IMR-90 (cell line): ENCODE data around the gene ABHD2. TPM values are rescaled to one million over a fixed set of nuclear protein-coding genes. Genes with fewer than 3 reads are reported as not detected.

Experiments
- ATAC-seq: fragments of 200-7000 bp; cut with Tn5 transposase; 2 replicates; pipeline ENCODE4 v1.9.1; 2020; ENCODE audit warnings: low read depth, mild to moderate bottlenecking, moderate library complexity
- BruUV-seq: library from RNA; stranded (reverse); fragments of 400-500 nt; replicated peaks from 2 replicates; lab custom pipeline; 2021; lab: Mats Ljungman, UMichigan
- CTCF ChIA-PET: fragments of 300-600 bp; formaldehyde crosslinking; extraction: SDS; loops from one replicate; lab custom pipeline; 2021; ENCODE audit warnings: antibody characterized with exemption; lab: Yijun Ruan, JAX
- POLR2A ChIA-PET: fragments of 300-600 bp; sonication (Branson Sonifier 250); formaldehyde crosslinking; loops from one replicate; lab custom pipeline; 2022; ENCODE audit warnings: antibody characterized with exemption; ENCODE audit not compliant: unreplicated experiment; lab: Charles Lee
- DNase-seq: peaks from one replicate; pipeline ENCODE4 v3.0.0; 2013
- H2AFZ ChIP-seq: replicated peaks from 2 replicates; pipeline ENCODE3; 2013; ENCODE audit warnings: low read length, mild to moderate bottlenecking; ENCODE audit not compliant: poor library complexity
- H2AK5ac ChIP-seq: 2 replicates; pipeline ENCODE4 v1.6.1; 2013; ENCODE audit warnings: low read depth, low read length, inconsistent platforms
- H2AK9ac ChIP-seq: replicated peaks from 2 replicates; pipeline ENCODE3; 2013; ENCODE audit warnings: mild to moderate bottlenecking, low read depth, low read length, moderate library complexity; ENCODE audit not compliant: poor library complexity
- H2BK120ac ChIP-seq: 2 replicates; pipeline ENCODE4 v1.6.1; 2013; ENCODE audit warnings: low read depth, low read length, inconsistent platforms
- H2BK15ac ChIP-seq: 3 replicates; pipeline ENCODE4 v1.6.1; 2013; ENCODE audit warnings: low read depth, low read length, inconsistent platforms
- H2BK20ac ChIP-seq: 2 replicates; pipeline ENCODE4 v1.6.1; 2013; ENCODE audit warnings: low read depth, mild to moderate bottlenecking, inconsistent platforms, low read length, moderate library complexity
- H2BK5ac ChIP-seq: 2 replicates; pipeline ENCODE4 v1.6.1; 2013; ENCODE audit warnings: mild to moderate bottlenecking, low read depth, low read length, inconsistent platforms; ENCODE audit not compliant: poor library complexity, severe bottlenecking
- H3K14ac ChIP-seq: replicated peaks from 2 replicates; pipeline ENCODE4 v1.6.1; 2013; ENCODE audit warnings: low read depth, low read length, inconsistent platforms
- H3K18ac ChIP-seq: 2 replicates; pipeline ENCODE4 v1.6.1; 2013; ENCODE audit warnings: low read depth, low read length, control low read depth
- H3K23ac ChIP-seq: 2 replicates; pipeline ENCODE4 v1.6.1; 2013; ENCODE audit warnings: low read depth, low read length, inconsistent platforms
- H3K27ac ChIP-seq: 2 replicates; pipeline ENCODE4 v1.5.1; 2013; ENCODE audit warnings: mild to moderate bottlenecking, control low read depth, low read length; ENCODE audit not compliant: insufficient read depth
- H3K27me3 ChIP-seq: 2 replicates; pipeline ENCODE4 v1.6.1; 2013; ENCODE audit warnings: low read length; ENCODE audit not compliant: control insufficient read depth, insufficient read depth
- H3K36me3 ChIP-seq: 2 replicates; pipeline ENCODE4 v1.6.1; 2013; ENCODE audit warnings: low read length, mixed read lengths; ENCODE audit not compliant: control insufficient read depth, insufficient read depth
- H3K4ac ChIP-seq: 2 replicates; pipeline ENCODE4 v1.6.1; 2013; ENCODE audit warnings: low read depth, low read length, inconsistent platforms
- H3K4me1 ChIP-seq: 2 replicates; pipeline ENCODE4 v1.6.1; 2013; ENCODE audit warnings: low read length, mixed read lengths; ENCODE audit not compliant: control insufficient read depth, insufficient read depth
- H3K4me2 ChIP-seq: 2 replicates; pipeline ENCODE4 v1.6.1; 2013; ENCODE audit warnings: low read depth, mild to moderate bottlenecking, control low read depth, low read length, moderate library complexity
- H3K4me3 ChIP-seq: 2 replicates; pipeline ENCODE4 v1.5.1; 2013; ENCODE audit warnings: low read depth, mild to moderate bottlenecking, control low read depth, low read length, moderate library complexity; ENCODE audit not compliant: insufficient read depth
- H3K56ac ChIP-seq: 2 replicates; pipeline ENCODE4 v1.6.1; 2013; ENCODE audit warnings: low read length, inconsistent platforms; ENCODE audit not compliant: insufficient read depth; ENCODE audit errors: extremely low read depth
- H3K79me1 ChIP-seq, 2 experiments: 2 replicates each; pipeline ENCODE4 v1.6.1; 2013; ENCODE audit warnings: low read length in 2 of 2, inconsistent platforms in 1 of 2, low read depth in 1 of 2
- H3K9ac ChIP-seq: 2 replicates; pipeline ENCODE4 v1.6.1; 2013; ENCODE audit warnings: low read depth, low read length, control low read depth
- H3K9me1 ChIP-seq: 2 replicates; pipeline ENCODE4 v1.6.1; 2013; ENCODE audit warnings: low read length, inconsistent platforms; ENCODE audit not compliant: insufficient read depth
- H3K9me3 ChIP-seq: 2 replicates; pipeline ENCODE4 v1.6.1; 2013; ENCODE audit warnings: low read length; ENCODE audit not compliant: control insufficient read depth, insufficient read depth
- H4K20me1 ChIP-seq: 2 replicates; pipeline ENCODE4 v1.6.1; 2013; ENCODE audit warnings: low read length, inconsistent platforms; ENCODE audit not compliant: insufficient read depth
- H4K5ac ChIP-seq: 2 replicates; pipeline ENCODE4 v1.6.1; 2013; ENCODE audit warnings: mild to moderate bottlenecking, low read depth, low read length, control low read depth
- H4K8ac ChIP-seq, 2 experiments: 2 replicates each; pipeline ENCODE4 v1.6.1; 2013; ENCODE audit warnings: low read depth in 2 of 2, low read length in 2 of 2, control low read depth in 1 of 2, inconsistent platforms in 1 of 2
- H4K91ac ChIP-seq: 2 replicates; pipeline ENCODE4 v1.6.1; 2013; ENCODE audit warnings: low read depth, low read length, inconsistent platforms; ENCODE audit not compliant: insufficient read depth
- BHLHE40 ChIP-seq: fragments of 150-350 bp; IDR thresholded peaks from 2 replicates; pipeline ENCODE4 v1.6.1; 2016; ENCODE audit warnings: mild to moderate bottlenecking, low read depth, low read length
- FOS ChIP-seq: fragments of 150-350 bp; IDR thresholded peaks from 2 replicates; pipeline ENCODE4 v1.6.1; 2016; ENCODE audit warnings: low read depth, low read length
- MAFK ChIP-seq: IDR thresholded peaks from 2 replicates; pipeline ENCODE4 v1.6.1; 2012; ENCODE audit warnings: low read depth, low read length, improper control_type of control experiment
- MAZ ChIP-seq: IDR thresholded peaks from 2 replicates; pipeline ENCODE4 v1.6.1; 2012; ENCODE audit warnings: low read depth, mild to moderate bottlenecking, low read length, improper control_type of control experiment, moderate library complexity, borderline replicate concordance
- MXI1 ChIP-seq: IDR thresholded peaks from 2 replicates; pipeline ENCODE4 v1.6.1; 2012; ENCODE audit warnings: low read depth, mild to moderate bottlenecking, low read length, moderate library complexity, borderline replicate concordance
- NFE2L2 ChIP-seq: fragments of 150-350 bp; IDR thresholded peaks from 2 replicates; pipeline ENCODE4 v1.6.1; 2016; ENCODE audit warnings: low read depth, mild to moderate bottlenecking, low read length
- POLR2A ChIP-seq: IDR thresholded peaks from 2 replicates; pipeline ENCODE4 v1.6.1; 2012; ENCODE audit warnings: mild to moderate bottlenecking, low read depth, low read length
- RAD21 ChIP-seq: IDR thresholded peaks from 2 replicates; pipeline ENCODE4 v1.6.1; 2012; ENCODE audit warnings: low read length, improper control_type of control experiment
- RCOR1 ChIP-seq: IDR thresholded peaks from 2 replicates; pipeline ENCODE4 v1.6.1; 2012; ENCODE audit warnings: mild to moderate bottlenecking, low read length, improper control_type of control experiment; ENCODE audit not compliant: insufficient replicate concordance
- RFX5 ChIP-seq: IDR thresholded peaks from 2 replicates; pipeline ENCODE4 v1.8.0; 2012; ENCODE audit warnings: low read depth, mild to moderate bottlenecking, low read length, moderate library complexity
- WGBS, 2 experiments: methylation state at CpG; one replicate each; pipeline versions ENCODE4 v1.1.5 to v1.1.7; 2013; ENCODE audit warnings: missing lambda C conversion rate in 2 of 2; ENCODE audit not compliant: insufficient read length in 1 of 2; ENCODE audit errors: extremely low coverage in 2 of 2; 5-methylcytosine and 5-hydroxymethylcytosine counted together
- dilution Hi-C: fragments of 300-500 bp; cut with HindIII; formaldehyde crosslinking; loops from one replicate; pipeline ENCODE4 v1.14.3; 2018; ENCODE audit warnings: low sequenced_read_pairs; ENCODE audit not compliant: unreplicated experiment
- in situ Hi-C: fragments of 300-500 bp; cut with MboI; formaldehyde crosslinking; loops from 3 replicates; pipeline ENCODE4 v1.14.3; 2019; ENCODE audit warnings: low sequenced_read_pairs, inconsistent platforms, mixed read lengths
- intact Hi-C: fragments of 100-400 bp; cut with micrococcal nuclease; formaldehyde crosslinking; loops from 2 replicates; pipeline ENCODE4 v1.10.0; 2022
- polyA plus RNA-seq, 3 experiments: library from polyadenylated mRNA; depleted of rRNA; stranded (reverse); fragments of >200 nt; gene quantifications; 2 replicates each; pipeline ENCODE4 v1.2.3, GENCODE V29; 2012; ENCODE audit warnings: low replicate concordance in 1 of 3
- total RNA-seq: library from RNA; depleted of rRNA; stranded (reverse); fragments of >200 nt; gene quantifications from 2 replicates; pipeline ENCODE4 v1.2.3, GENCODE V29; 2012
- TF ChIP-seq, protein P1 (sequence below): fragments of 150-350 bp; IDR thresholded peaks from 2 replicates; pipeline ENCODE4 v1.6.1; 2016; ENCODE audit warnings: low read depth, mild to moderate bottlenecking, low read length, moderate library complexity, borderline replicate concordance
- TF ChIP-seq, protein P2 (sequence below): conservative IDR thresholded peaks from 2 replicates; pipeline ENCODE4 v1.5.1; 2012; ENCODE audit warnings: mild to moderate bottlenecking, low read depth, low read length, improper control_type of control experiment

ABHD2 gene
- total and polyA plus RNA-seq, 2 of the 4 experiments (the other 2 are of a cell fraction), result 31.2 to 62.9 TPM

DNA sequence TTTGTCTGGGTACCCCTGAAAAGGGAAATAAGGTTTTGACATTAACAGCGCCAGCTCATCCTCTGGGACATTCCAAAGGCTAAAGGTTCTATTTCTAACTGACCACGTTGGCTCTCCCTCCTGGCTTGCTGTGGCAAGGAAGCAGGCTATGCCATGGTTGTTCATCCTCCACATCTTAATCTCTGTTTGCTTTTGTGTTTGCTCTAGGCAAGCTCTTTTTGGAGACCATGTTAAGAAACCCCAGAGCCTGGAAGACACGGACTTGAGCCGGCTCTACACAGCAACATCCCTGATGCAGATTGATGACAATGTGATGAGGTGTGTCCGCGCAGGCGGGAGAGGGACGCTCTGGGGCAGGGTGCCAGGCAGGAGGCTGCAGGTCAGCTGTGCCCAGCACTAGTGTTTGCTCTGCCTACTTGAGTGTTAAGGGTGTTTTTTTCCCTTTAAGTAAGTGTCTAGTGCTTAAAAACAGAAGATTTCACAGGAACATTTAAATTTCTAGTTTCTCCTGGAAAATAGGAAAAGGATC, 99.8 kb downstream of the ABHD2 start:
- Histone ChIP-seq H2BK5ac (no peak overlapping the region), H4K5ac (no peak overlapping the region), H2AK9ac (no peak overlapping the region), H4K20me1 (no peaks in the 10 kb centered on the region), H3K9ac (no peak overlapping the region), H3K14ac (peak overlapping the region; percentile 49; the same call in 1 of the 2 replicates), H3K18ac (no peak overlapping the region), H2AFZ (no peak overlapping the region), H3K9me1 (peaks cover 21% of the 10 kb centered on the region), H3K4me1 (peaks cover 2% of the 10 kb centered on the region), H3K23ac (no peak overlapping the region), H3K27ac (no peak overlapping the region), H3K9me3 (no peaks in the 10 kb centered on the region), H4K91ac (no peak overlapping the region), H4K8ac (no peak overlapping the region), H2BK120ac (no peak overlapping the region), H3K4me2 (no peak overlapping the region), H2AK5ac (no peak overlapping the region), H2BK15ac (no peak overlapping the region), H3K4ac (no peak overlapping the region), H3K56ac (no peak overlapping the region), H3K36me3 (peaks cover 49% of the 10 kb centered on the region), H3K79me1 (peaks cover 0 to 6% of the 10 kb centered on the region in 2 experiments; a peak in 1 of 4 replicates), H3K27me3 (no peaks in the 10 kb centered on the region), H2BK20ac (no peak overlapping the region), H3K4me3 (no peak overlapping the region)
- DNase-seq, result peak; percentile 42
- peak; percentile 55; the same call in 1 of the 2 replicates for ATAC-seq
- no CpG with 5 or more reads among the region's 8 CpGs for WGBS, 2 experiments
- intact Hi-C loops, result no loop called here
- in situ Hi-C loops, result no loop called here
- no peak for TF ChIP-seq BHLHE40
- no peak for TF ChIP-seq RAD21
- no peak for TF ChIP-seq NFE2L2
- no peak for TF ChIP-seq RCOR1
- no peak for TF ChIP-seq POLR2A
- no peak for TF ChIP-seq MXI1
- TF ChIP-seq MAFK, result no peak
- TF ChIP-seq FOS, result no peak
- TF ChIP-seq MAZ, result no peak
- no peak for TF ChIP-seq RFX5
- TF ChIP-seq, protein P1, sequence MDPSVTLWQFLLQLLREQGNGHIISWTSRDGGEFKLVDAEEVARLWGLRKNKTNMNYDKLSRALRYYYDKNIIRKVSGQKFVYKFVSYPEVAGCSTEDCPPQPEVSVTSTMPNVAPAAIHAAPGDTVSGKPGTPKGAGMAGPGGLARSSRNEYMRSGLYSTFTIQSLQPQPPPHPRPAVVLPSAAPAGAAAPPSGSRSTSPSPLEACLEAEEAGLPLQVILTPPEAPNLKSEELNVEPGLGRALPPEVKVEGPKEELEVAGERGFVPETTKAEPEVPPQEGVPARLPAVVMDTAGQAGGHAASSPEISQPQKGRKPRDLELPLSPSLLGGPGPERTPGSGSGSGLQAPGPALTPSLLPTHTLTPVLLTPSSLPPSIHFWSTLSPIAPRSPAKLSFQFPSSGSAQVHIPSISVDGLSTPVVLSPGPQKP, result no peak
- TF ChIP-seq, protein P2, sequence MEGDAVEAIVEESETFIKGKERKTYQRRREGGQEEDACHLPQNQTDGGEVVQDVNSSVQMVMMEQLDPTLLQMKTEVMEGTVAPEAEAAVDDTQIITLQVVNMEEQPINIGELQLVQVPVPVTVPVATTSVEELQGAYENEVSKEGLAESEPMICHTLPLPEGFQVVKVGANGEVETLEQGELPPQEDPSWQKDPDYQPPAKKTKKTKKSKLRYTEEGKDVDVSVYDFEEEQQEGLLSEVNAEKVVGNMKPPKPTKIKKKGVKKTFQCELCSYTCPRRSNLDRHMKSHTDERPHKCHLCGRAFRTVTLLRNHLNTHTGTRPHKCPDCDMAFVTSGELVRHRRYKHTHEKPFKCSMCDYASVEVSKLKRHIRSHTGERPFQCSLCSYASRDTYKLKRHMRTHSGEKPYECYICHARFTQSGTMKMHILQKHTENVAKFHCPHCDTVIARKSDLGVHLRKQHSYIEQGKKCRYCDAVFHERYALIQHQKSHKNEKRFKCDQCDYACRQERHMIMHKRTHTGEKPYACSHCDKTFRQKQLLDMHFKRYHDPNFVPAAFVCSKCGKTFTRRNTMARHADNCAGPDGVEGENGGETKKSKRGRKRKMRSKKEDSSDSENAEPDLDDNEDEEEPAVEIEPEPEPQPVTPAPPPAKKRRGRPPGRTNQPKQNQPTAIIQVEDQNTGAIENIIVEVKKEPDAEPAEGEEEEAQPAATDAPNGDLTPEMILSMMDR, result no peak
- dilution Hi-C loops, result no loop called here
- no TSS peak for BruUV-seq
- CTCF ChIA-PET, result interaction anchor here (0.6 to 1.2 kb wide), 3 partner anchors 10 to 19 kb away, joined by 3 to 6 read pairs (median 4); no protein-coding TSS in a partner anchor
- POLR2A ChIA-PET, result no interaction called here
